SK-N-DZ (cell line): ENCODE measurements around the gene ADORA2B.
A peak's percentile ranks its signal among the peaks of the same experiment; 100 is the strongest.
"Not testable (repeated sequence)": the region's sequence is repeated elsewhere in the genome, so short reads cannot be mapped to it uniquely, and the experiment has no call there.

Experiments used
- DNase-seq: peaks from one replicate; pipeline ENCODE4 v3.0.0-alpha.2; 2015; ENCODE audit warnings: low spot score

The ADORA2B gene

GRCh38 chr17:15979013-15979412, 34.1 kb downstream of the ADORA2B start:
- DNase-seq: not testable (repeated sequence)

- no peak for DNase-seq
Measured at GRCh38 chr17:15981208-15981607, 36.3 kb downstream of the ADORA2B start.

GRCh38 chr17:15981646-15982580, 37.0 kb downstream of the ADORA2B start:
- DNase-seq: no peak

GRCh38 chr17:15996322-15996721, 51.4 kb downstream of the ADORA2B start:
- DNase-seq: no peak

GRCh38 chr17:15998031-15998562, 53.2 kb downstream of the ADORA2B start:
- no peak for DNase-seq

GRCh38 chr17:15999141-15999973, 54.4 kb downstream of the ADORA2B start, which contains the start of the genes TTC19 and ZSWIM7:
TSS of gene TTC19 (plus strand) at chr17:15999824. CDS start at chr17:15999849, 25 bp downstream.
TSS of gene ZSWIM7 (minus strand) at chr17:15999704. CDS start at chr17:15999594, 110 bp downstream.
- peak; percentile 96 for DNase-seq

GRCh38 chr17:15999974-16000827, 55.3 kb downstream of the ADORA2B start:
- peak; percentile 45 for DNase-seq

- DNase-seq: no peak
Measured at GRCh38 chr17:16001226-16001897, 56.4 kb downstream of the ADORA2B start.

- DNase-seq: no peak
Measured at GRCh38 chr17:16002708-16003260, 57.9 kb downstream of the ADORA2B start.

GRCh38 chr17:16003841-16004240, 58.9 kb downstream of the ADORA2B start:
- DNase-seq: no peak

GRCh38 chr17:16005636-16006035, 60.7 kb downstream of the ADORA2B start:
- no peak for DNase-seq

GRCh38 chr17:16007439-16007838, 62.5 kb downstream of the ADORA2B start:
- DNase-seq: no peak

GRCh38 chr17:16013943-16014407, 69.0 kb downstream of the ADORA2B start:
- peak; percentile 39 for DNase-seq

- no peak for DNase-seq
Measured at GRCh38 chr17:16019347-16019746, 74.4 kb downstream of the ADORA2B start.

- DNase-seq: no peak
Measured at GRCh38 chr17:16023881-16024280, 79.0 kb downstream of the ADORA2B start.

- no peak for DNase-seq
Measured at GRCh38 chr17:16025202-16025601, 80.3 kb downstream of the ADORA2B start.
